HG02763 (cell line): ENCODE results near the gene GNAT3.

Experiments
- ATAC-seq: cut with Tn5 transposase; IDR thresholded peaks from one replicate; pipeline ENCODE4 v1.9.1; 2021; ENCODE audit warnings: mild to moderate bottlenecking, moderate library complexity; ENCODE audit not compliant: unreplicated experiment

The GNAT3 gene

GRCh38 chr7:80428161-80429054, 83.5 kb downstream of the GNAT3 start:
- ATAC-seq: no peak

- no peak for ATAC-seq
Observed at GRCh38 chr7:80427218-80427617, 84.6 kb downstream of the GNAT3 start.

DNA sequence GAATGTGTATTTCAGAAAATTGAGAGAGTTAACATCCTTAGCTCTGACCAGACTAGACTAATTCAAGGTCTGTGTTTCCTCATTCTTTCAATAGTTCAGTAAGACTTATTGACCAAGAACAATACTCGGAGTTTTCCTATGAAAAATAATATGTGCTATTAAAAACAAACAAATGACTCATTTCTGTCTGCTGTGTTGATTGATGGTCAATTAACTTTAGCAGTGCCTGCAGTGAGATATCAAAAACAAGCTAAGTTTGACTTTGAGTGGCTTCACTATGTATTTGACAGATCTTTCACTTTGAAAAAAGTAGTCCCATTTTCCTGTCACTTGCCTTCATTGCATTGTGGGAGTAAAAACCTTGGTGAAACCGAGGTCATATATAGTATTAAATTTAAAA, 91.0 kb downstream of the GNAT3 start:
- no peak for ATAC-seq

DNA sequence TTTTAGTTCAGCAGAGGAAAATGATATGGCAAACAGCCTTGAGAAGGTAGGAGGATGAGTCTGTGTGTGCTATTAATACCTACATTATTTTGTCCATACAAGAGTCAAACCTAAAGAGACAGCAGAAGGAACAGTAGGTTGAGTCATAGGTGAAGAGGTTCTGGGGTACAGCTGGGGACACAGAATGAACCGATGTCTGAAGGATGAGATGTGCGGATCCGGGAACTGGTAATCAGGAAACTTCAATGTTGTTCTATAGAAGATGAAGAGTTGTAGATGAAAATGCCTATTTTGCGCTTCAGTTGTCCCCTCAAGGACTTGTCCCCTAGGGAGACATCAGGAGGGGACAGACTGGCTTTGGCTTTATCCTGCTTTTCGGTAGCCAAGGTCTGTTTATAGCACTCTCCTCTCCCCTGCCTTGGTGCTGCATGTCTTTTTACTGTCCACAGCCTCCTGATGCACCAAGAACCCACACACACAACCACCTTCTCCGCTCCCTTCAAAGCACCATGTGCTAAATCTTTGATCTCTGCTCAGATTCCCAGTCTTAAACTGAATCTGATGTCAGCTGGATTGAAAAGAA, 94.6 kb downstream of the GNAT3 start:
- no peak for ATAC-seq

DNA sequence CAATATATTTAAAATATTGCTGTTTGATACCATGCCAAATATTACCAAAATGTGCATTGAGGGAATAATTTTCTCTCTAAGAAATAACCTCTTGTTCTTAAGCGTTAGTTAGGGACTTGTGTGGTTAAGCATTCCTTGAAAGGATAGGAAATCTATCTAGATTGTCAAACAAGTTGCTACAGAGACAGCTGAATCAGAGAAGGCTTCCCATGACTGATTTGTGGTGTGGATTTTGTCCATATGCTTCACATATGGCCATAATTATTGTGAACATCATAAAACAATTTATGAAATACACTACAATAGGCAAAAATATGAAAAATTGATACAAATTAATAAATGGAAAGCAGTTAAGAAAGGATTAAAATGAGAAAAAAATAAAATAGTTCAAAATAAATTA, 96.3 kb downstream of the GNAT3 start:
- no peak for ATAC-seq

DNA sequence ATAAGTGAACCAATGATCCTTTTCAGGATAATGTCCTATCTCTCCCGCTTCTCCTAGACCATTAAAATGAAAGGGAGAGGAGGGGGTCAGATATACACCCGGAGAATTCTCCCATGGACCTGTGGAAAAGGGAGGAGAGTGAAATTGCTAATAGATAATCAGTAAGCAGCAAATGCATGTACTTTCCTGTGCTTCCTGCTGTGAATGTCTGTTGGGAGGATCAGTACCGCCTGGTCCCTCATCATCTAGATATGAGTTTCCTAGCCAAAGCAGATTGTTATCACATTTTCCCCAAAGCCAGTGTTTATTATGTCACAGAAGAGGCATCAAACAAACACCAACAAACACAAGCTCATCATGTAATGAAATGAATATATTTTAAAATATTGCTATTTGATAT, 96.8 kb downstream of the GNAT3 start:
- no peak for ATAC-seq

- ATAC-seq: no peak
Observed at GRCh38 chr7:80414331-80414730, 97.5 kb downstream of the GNAT3 start.

DNA sequence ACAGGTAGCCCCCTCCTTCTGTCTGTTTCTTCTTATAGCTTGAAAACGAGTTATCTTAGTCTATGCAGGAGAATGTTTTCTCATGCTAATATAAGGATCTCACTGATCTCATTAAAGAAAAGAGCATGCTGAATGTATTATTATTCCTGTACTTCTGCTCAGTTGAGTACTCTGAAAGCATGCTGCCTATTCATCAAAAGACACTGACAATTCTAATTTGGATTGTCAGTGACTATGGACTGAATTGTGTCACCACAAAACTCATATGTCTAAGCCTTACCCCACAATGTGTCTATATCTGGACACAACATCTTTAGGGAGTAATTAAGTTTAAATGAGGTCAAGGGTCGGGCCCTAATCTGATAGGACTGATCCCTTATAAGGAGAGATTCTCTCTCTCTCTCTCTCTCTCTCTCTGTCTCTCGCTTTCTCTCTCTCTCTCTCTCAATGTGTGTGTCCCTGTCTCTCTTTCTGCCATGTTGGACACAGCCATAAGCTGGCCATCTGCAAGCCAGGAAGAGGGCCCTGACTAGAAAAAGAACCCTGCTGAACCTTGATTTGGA, 98.4 kb downstream of the GNAT3 start:
- no peak for ATAC-seq

DNA sequence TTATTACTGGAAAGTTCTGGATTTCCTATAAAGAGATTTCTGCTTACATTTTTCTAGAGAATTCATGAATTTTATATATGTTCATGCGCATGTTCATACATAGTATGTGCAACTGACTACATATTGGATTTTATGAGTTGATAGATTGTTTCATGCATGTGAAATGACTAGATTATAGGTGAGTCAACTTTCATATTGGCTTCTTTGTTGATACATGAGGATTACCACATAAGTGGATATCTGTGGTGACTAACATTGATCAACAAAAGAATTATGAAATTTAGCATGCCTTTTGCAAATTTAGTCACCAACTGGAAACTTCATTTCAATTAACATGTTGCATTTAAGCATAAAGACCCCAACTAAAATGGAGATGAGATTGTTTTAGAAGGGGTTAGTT, 99.0 kb downstream of the GNAT3 start:
- ATAC-seq: no peak

DNA sequence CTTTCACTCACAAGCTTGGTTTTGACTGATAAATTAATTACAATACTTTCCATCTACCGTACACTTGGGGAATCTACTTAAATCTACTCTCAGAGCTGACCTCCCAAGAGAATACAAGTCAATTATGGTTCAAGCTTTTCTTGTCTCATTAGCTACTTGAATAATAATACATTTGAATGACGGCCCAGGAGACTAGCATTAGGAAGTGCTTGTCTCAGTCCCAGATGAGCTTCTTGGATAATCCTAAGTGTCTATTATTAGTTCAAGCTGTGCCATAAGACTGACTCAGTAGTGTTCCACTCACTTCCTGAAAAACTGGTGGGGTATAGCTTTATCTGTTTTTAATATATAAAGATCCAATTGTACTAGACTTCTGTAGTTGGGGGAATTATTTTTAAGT, 100.2 kb downstream of the GNAT3 start:
- ATAC-seq: no peak

DNA sequence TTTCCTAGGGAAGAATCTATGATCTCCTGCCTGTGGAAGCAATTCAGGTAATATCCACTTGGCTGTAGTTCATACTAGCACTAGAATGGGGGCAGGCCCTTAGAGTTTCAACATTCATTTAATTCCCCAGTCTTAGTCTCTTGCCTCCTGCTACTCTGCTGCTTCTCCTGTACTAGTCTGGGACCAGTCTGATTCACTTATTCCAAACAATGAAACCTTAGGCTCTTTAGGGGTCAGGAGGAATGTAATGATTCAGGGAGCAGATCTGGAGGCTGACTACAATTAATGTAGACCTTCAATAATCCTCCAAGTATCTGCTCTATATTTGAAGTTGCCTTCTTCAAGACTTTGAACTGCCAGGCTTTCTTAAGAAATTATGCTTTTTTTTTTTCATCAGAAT, 101.8 kb downstream of the GNAT3 start:
- ATAC-seq: no peak
